Hepatocyte (in vitro differentiated cells): ENCODE measurements around the gene SREK1. TPM values are rescaled to one million over a fixed set of nuclear protein-coding genes. Genes with fewer than 3 reads are reported as not detected.

Source experiments
- DNase-seq: peaks from one replicate; pipeline ENCODE4 v3.0.0-alpha.2; 2016; ENCODE audit warnings: low spot score
- H2AFZ ChIP-seq: fragments of 200-600 bp; sonication (generic); 2 replicates; pipeline ENCODE4 v1.6.0; 2016; ENCODE audit warnings: antibody characterized with exemption, mild to moderate bottlenecking
- H3K27ac ChIP-seq: fragments of 200-600 bp; sonication (generic); 2 replicates; pipeline ENCODE4 v1.5.1; 2016; ENCODE audit warnings: mild to moderate bottlenecking
- H3K27me3 ChIP-seq: fragments of 200-600 bp; sonication (generic); 2 replicates; pipeline ENCODE4 v1.6.1; 2016
- H3K36me3 ChIP-seq: fragments of 200-600 bp; sonication (generic); replicated peaks from 2 replicates; pipeline ENCODE4 v1.5.1; 2016; ENCODE audit warnings: low read depth; ENCODE audit not compliant: insufficient read depth
- H3K4me1 ChIP-seq: fragments of 200-600 bp; sonication (generic); 2 replicates; pipeline ENCODE4 v1.5.1; 2016; ENCODE audit warnings: mild to moderate bottlenecking, moderate library complexity; ENCODE audit not compliant: insufficient read depth
- H3K4me2 ChIP-seq: fragments of 200-600 bp; sonication (generic); 2 replicates; pipeline ENCODE4 v1.6.0; 2016
- H3K4me3 ChIP-seq: fragments of 200-600 bp; sonication (generic); 2 replicates; pipeline ENCODE4 v1.5.1; 2016; ENCODE audit warnings: mild to moderate bottlenecking
- H3K79me2 ChIP-seq: fragments of 200-600 bp; sonication (generic); 2 replicates; pipeline ENCODE4 v1.6.0; 2017; ENCODE audit warnings: mild to moderate bottlenecking
- H3K9me2 ChIP-seq: fragments of 200-600 bp; sonication (generic); replicated peaks from 2 replicates; pipeline ENCODE4 v1.6.0; 2017; ENCODE audit warnings: mild to moderate bottlenecking; ENCODE audit not compliant: insufficient read depth
- H3K9me3 ChIP-seq: fragments of 200-600 bp; sonication (generic); 2 replicates; pipeline ENCODE4 v1.5.1; 2016; ENCODE audit warnings: low read depth, mild to moderate bottlenecking
- H4K20me1 ChIP-seq: fragments of 200-600 bp; sonication (generic); 2 replicates; pipeline ENCODE4 v1.6.0; 2016; ENCODE audit warnings: mild to moderate bottlenecking; ENCODE audit not compliant: insufficient read depth, poor library complexity, severe bottlenecking
- EZH2 ChIP-seq: fragments of 200-600 bp; sonication (generic); IDR thresholded peaks from 2 replicates; pipeline ENCODE4 v1.6.1; 2016; ENCODE audit warnings: antibody characterized with exemption, mild to moderate bottlenecking, borderline replicate concordance
- EZH2phosphoT487 ChIP-seq: fragments of 200-600 bp; sonication (generic); IDR thresholded peaks from one replicate; pipeline ENCODE4 v1.6.1; 2018; ENCODE audit warnings: antibody characterized with exemption, mild to moderate bottlenecking, low read depth, moderate library complexity; ENCODE audit not compliant: unreplicated experiment, severe bottlenecking
- WGBS: methylation state at CpG from one replicate; pipeline ENCODE4 v1.1.6; 2016; ENCODE audit warnings: low lambda C conversion rate; ENCODE audit errors: missing lambda C conversion rate; 5-methylcytosine and 5-hydroxymethylcytosine counted together
- polyA plus RNA-seq: library from polyadenylated mRNA; unstranded; fragments of >200 nt; fragmentation: Nextera tagmentation; extraction: Ambion mirVana; gene quantifications from 2 replicates; pipeline ENCODE4 v1.2.1, GENCODE V29; 2016
- total RNA-seq: library from RNA; depleted of rRNA; stranded (reverse); fragments of >200 nt; gene quantifications from 2 replicates; pipeline ENCODE4 v1.2.3, GENCODE V29; 2014
- TF ChIP-seq, protein P1 (sequence below): fragments of 200-600 bp; sonication (generic); IDR thresholded peaks from 2 replicates; pipeline ENCODE4 v1.5.1; 2016; ENCODE audit warnings: antibody characterized with exemption, mild to moderate bottlenecking; ENCODE audit not compliant: poor library complexity

SREK1 gene
- total and polyA plus RNA-seq, 2 experiments from 2014 or later, result 54.1 to 91.9 TPM

DNA sequence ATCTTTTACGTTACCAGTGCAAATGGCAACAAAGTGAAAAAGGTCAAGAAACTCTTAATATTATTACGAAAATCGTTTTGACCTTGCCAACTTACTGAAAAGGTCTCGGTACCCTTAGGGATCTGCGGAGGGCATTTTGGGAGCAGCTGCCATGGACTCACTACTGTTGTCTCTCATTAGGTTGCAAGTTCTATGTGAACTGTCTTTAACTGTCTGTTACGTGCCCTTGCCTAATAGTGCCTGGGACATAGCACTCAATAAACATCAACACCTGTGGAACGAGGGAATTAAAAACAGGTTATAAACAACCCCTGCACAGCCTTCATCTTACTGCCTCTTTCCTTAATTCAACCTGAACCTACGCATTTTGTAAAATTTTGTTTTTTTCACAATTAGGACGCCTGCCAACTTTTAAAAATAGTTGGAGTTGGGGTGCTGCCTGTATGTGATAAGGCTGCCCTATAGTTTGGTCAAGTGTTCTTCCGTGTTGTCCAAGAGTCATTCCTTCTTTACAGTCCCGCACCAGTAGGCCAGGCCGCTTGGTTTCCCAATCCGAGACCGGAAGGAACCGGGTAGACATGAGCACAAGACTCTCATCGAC lies 527 bp upstream of the SREK1 start:
- no peak for DNase-seq

DNA sequence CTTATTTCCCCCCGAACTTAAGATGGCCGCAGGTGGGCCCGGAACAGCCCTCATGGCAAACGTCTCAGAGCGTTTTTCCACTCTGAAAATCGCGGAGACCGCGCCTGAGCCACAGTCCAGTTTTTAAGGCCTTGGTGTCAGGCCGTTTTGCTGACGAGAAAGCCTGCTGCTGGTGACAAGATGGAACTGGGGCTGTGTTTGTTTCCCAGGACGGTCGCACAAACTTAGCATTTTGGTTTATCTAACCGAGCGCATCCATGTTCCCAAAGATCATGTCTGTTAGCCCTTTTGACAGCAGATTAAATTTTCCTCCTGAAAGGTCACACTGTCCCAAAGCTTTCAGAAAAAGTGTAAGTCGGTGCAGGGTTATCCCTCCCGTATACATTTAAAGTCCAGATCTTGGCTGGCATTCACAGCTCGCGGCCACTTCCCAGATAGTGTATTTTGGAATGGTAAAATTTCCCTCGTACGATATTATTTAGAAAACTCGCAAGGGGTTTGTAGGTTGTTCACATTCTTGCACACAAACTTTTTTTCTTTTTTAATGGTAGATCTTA lies 812 bp downstream of the SREK1 start:
- Histone ChIP-seq H2AFZ (peak overlapping the region; percentile 80), H3K4me1 (peaks cover 24% of the 10 kb centered on the region), H3K27ac (peak overlapping the region; percentile 100), H3K36me3 (no peaks in the 10 kb centered on the region), H3K27me3 (no peaks in the 10 kb centered on the region), H3K9me2 (no peaks in the 10 kb centered on the region), H3K4me3 (peak overlapping the region; percentile 75), H3K4me2 (peak overlapping the region; percentile 86), H3K79me2 (peaks cover 52% of the 10 kb centered on the region), H3K9me3 (no peaks in the 10 kb centered on the region), H4K20me1 (peaks cover 31% of the 10 kb centered on the region)
- DNase-seq, result no peak
- TF ChIP-seq EZH2 (no peak), EZH2phosphoT487 (no peak)
- TF ChIP-seq, protein P1, sequence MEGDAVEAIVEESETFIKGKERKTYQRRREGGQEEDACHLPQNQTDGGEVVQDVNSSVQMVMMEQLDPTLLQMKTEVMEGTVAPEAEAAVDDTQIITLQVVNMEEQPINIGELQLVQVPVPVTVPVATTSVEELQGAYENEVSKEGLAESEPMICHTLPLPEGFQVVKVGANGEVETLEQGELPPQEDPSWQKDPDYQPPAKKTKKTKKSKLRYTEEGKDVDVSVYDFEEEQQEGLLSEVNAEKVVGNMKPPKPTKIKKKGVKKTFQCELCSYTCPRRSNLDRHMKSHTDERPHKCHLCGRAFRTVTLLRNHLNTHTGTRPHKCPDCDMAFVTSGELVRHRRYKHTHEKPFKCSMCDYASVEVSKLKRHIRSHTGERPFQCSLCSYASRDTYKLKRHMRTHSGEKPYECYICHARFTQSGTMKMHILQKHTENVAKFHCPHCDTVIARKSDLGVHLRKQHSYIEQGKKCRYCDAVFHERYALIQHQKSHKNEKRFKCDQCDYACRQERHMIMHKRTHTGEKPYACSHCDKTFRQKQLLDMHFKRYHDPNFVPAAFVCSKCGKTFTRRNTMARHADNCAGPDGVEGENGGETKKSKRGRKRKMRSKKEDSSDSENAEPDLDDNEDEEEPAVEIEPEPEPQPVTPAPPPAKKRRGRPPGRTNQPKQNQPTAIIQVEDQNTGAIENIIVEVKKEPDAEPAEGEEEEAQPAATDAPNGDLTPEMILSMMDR, result no peak
- WGBS, result 1% methylated on average over 22 of the region's 22 CpGs

More for the DNA sequence above, 527 bp upstream of the SREK1 start:
- Histone ChIP-seq H3K9me3 (no peaks in the 10 kb centered on the region), H3K27ac (peak overlapping the region; percentile 100), H3K79me2 (peaks cover 38% of the 10 kb centered on the region), H3K36me3 (no peaks in the 10 kb centered on the region), H3K9me2 (no peaks in the 10 kb centered on the region), H3K4me1 (peaks cover 24% of the 10 kb centered on the region), H2AFZ (peak overlapping the region; percentile 69), H3K4me2 (peak overlapping the region; percentile 84), H4K20me1 (peaks cover 28% of the 10 kb centered on the region), H3K4me3 (peak overlapping the region; percentile 44), H3K27me3 (no peaks in the 10 kb centered on the region)
- TF ChIP-seq EZH2 (no peak), EZH2phosphoT487 (no peak)
- TF ChIP-seq, protein P1, result no peak
- 25% methylated on average over 16 of the region's 16 CpGs for WGBS

DNA sequence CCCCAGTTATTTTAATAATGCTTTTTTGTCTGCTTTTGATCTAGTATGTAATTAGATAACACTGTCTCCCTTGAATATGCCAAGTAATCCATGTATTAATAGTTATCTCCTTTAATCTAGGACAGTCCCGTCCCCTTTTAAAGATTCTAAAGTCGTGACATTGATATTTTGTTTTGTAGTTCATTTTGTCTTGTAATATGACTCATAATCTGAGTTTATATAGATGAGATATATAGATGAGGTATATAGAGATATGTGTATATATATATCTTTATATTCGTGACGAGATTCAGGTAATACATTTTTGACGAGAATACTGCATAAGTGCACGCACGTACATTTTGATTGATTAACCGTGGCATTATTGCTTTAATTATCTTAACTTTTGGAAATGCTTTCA lies 1.6 kb downstream of the SREK1 start:
- H3K4me2 ChIP-seq, result peak overlapping the region; percentile 86
- H3K36me3 ChIP-seq, result no peaks in the 10 kb centered on the region
- peaks cover 24% of the 10 kb centered on the region for H3K4me1 ChIP-seq
- peaks cover 60% of the 10 kb centered on the region for H3K79me2 ChIP-seq
- no peaks in the 10 kb centered on the region for H3K27me3 ChIP-seq
- TF ChIP-seq, protein P1, result no peak
- peak overlapping the region; percentile 100 for H3K27ac ChIP-seq
- DNase-seq, result no peak
- H3K9me3 ChIP-seq, result no peaks in the 10 kb centered on the region
- no peaks in the 10 kb centered on the region for H3K9me2 ChIP-seq
- H3K4me3 ChIP-seq, result peak overlapping the region; percentile 75
- H2AFZ ChIP-seq, result no peak overlapping the region
- H4K20me1 ChIP-seq, result peaks cover 38% of the 10 kb centered on the region
- WGBS, result 55% methylated on average over 8 of the region's 8 CpGs
